ENCODE results near the gene RAP1GAP2.
"Not testable (repeated sequence)": the region's sequence is repeated elsewhere in the genome, so short reads cannot be mapped to it uniquely, and the experiment has no call there.

Gene RAP1GAP2

DNA sequence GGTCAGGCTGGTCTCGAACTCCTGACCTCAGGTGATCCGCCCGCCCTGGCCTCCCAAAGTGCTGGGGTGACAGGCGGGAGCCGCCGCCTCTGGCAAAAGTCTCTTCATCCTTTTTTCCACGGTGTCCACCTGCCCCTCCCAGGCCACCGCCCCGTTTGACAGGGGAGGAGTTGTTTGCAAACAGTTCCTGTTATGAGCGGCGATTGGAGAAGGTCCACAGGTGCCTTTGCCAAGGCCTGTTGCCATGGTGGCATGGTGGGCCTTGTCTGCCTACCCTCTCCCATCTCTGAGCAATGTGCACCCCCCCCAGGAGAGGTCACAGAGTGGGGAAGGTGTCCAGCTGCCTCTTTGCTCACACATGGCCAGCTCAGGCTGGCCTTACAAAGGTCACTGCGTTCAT, 16.0 kb upstream of the RAP1GAP2 start:
- Histone ChIP-seq H3K27ac (no peak overlapping the region), H3K4me3 (no peak overlapping the region)
- TF ChIP-seq, protein P1, sequence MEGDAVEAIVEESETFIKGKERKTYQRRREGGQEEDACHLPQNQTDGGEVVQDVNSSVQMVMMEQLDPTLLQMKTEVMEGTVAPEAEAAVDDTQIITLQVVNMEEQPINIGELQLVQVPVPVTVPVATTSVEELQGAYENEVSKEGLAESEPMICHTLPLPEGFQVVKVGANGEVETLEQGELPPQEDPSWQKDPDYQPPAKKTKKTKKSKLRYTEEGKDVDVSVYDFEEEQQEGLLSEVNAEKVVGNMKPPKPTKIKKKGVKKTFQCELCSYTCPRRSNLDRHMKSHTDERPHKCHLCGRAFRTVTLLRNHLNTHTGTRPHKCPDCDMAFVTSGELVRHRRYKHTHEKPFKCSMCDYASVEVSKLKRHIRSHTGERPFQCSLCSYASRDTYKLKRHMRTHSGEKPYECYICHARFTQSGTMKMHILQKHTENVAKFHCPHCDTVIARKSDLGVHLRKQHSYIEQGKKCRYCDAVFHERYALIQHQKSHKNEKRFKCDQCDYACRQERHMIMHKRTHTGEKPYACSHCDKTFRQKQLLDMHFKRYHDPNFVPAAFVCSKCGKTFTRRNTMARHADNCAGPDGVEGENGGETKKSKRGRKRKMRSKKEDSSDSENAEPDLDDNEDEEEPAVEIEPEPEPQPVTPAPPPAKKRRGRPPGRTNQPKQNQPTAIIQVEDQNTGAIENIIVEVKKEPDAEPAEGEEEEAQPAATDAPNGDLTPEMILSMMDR (IDR thresholded peaks at IDR 0.05) = no peak
- no peak for DNase-seq (ENCODE audit: low spot score)

DNA sequence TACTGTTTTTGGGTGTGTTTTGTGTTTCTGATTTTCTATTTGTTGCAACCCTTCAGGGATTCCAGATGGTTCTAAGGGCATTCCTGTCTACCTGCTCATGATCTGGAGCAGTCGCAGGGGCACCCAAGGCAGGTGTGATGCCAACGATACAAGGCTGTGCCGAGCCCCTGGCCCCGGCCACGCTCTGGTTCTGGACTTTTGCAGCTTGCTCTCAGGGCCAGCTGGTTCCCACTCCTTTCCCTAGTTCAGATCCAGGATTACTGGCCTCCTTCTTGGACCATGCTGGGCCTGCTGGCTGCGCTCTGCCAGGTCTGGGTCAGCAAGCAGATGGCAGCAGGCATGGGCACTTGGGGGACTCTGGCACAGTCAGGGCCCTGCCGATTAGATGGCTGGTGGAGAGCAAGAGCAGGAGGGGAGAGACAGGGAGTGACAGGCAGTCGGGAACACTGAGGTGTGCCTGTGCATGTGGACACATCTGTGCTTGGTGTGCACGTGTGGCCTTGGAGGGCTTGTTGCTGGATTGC, 15.2 kb upstream of the RAP1GAP2 start:
- no peak for DNase-seq (ENCODE audit: low spot score)
- Histone ChIP-seq H3K4me3 (no peak overlapping the region), H3K27ac (no peak overlapping the region)
- TF ChIP-seq, protein P1 (IDR thresholded peaks at IDR 0.05) = no peak

DNA sequence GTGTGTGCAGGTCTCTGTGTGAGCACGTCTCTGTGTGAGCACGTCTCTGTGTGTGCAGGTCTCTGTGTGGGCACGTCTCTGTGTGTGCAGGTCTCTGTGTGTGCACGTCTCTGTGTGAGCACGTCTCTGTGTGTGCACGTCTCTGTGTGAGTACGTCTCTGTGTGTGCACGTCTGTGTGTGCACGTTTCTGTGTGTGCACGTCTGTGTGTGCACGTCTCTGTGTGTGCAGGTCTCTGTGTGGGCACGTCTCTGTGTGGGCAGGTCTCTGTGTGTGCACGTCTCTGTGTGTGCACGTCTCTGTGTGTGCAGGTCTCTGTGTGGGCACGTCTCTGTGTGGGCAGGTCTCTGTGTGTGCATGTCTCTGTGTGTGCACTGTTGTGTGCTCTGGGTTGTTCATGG, 14.6 kb upstream of the RAP1GAP2 start:
- not testable (repeated sequence) for H3K27ac ChIP-seq; DNase-seq (ENCODE audit: low spot score); H3K4me3 ChIP-seq

DNA sequence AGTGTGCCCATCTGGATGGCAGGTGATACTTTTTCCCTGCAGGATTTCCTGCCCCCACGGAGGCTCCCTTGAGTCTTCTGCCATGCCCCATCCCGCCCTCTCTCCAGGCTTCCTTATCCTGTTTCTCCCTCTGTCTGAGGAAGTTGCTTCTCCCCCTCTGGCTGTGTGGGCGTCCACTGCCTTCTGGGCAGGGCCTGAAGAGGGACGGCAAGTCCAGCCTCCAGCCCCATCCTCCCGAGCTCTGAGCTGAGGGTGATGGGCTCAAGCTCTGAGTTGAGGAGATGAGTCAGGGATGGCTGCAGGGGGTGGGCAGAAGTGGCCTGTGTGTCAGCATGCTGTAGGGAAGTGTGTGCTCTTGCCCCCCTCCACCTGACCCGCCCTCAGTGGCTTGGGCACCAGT, 14.2 kb upstream of the RAP1GAP2 start:
- TF ChIP-seq, protein P1 (IDR thresholded peaks at IDR 0.05) = no peak
- H3K27ac ChIP-seq = no peak overlapping the region
- H3K4me3 ChIP-seq = no peak overlapping the region
- no peak for DNase-seq (ENCODE audit: low spot score)

DNA sequence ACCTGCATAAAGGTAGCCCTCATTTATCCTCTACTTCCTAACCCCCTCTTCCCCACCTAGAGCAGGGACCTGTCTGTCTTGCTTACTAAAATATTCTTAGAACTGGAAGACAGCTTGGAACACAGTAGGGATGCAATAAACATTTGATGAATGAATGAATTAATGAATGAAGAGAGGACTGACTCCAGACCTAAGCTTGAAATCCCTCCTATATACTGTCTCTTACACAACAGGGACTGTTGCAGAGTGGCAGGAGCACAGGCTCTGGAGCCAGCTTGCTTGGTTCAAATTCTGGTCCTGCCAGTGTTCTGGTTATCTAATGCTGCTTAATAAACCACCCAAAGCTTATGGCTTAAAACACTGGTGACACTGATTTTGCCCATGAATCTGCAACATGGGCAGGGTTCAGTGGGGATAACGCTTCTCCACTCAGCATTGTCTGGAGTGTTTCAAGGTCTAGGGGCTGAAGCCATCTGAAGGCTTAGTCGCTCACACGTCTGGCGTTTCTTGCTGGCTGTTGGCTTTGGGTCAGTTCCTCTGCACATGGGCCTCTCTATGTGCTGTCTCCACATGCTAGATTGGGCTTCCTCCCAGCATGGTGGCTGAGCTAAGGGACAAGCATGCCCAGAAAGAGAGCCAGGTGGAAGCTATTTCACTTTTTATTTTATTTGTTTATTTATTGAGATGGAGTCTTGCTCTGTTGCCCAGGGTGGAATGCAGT, 12.8 kb upstream of the RAP1GAP2 start:
- no peak overlapping the region for H3K27ac ChIP-seq
- TF ChIP-seq, protein P1 (IDR thresholded peaks at IDR 0.05) = no peak
- no peak for DNase-seq (ENCODE audit: low spot score)
- no peak overlapping the region for H3K4me3 ChIP-seq

DNA sequence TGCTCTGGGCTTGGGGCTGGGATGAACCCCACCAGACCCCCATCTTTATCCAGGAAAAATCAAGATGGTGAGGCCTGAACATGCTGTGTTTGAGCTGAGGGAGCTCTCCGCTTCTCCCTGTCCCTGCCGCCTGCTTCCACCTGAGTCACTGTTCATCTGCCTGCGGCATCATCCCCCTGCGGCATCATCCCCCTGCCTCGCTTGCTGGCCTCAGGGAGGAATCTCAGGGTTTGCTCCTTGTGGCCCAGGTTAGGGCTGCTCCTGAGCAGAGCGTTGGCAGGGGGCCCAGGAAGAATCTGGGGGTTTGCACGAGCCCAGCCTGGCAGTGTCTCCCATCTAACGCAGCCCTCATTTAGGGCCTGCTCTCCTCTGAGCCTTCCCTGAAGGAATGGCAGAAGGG, 11.4 kb upstream of the RAP1GAP2 start:
- no peak for DNase-seq (ENCODE audit: low spot score)

DNA sequence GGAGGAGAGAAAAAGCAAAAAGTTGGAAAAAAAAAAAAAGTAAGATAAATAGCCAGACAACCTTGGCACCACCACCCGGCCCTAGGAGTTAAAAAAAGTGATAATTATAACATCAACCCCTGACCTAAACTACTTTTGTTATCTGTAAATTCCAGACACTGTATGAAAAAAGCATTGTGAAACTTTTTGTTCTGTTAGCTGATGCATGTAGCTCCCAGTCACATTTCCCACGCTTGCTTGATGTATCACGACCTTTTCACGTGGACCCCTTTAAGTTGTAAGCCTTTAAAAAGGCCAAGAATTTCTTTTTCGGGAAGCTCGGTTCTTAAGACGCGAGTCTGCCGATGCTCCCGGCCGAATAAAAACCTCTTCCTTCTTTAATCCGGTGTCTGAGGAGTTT, 10.9 kb upstream of the RAP1GAP2 start:
- not testable (repeated sequence) for DNase-seq (ENCODE audit: low spot score); H3K4me3 ChIP-seq; H3K27ac ChIP-seq

More for the DNA sequence above, 11.4 kb upstream of the RAP1GAP2 start:
- Histone ChIP-seq H3K4me3 (no peak overlapping the region), H3K27ac (no peak overlapping the region)
- TF ChIP-seq, protein P1 (IDR thresholded peaks at IDR 0.05) = no peak

DNA sequence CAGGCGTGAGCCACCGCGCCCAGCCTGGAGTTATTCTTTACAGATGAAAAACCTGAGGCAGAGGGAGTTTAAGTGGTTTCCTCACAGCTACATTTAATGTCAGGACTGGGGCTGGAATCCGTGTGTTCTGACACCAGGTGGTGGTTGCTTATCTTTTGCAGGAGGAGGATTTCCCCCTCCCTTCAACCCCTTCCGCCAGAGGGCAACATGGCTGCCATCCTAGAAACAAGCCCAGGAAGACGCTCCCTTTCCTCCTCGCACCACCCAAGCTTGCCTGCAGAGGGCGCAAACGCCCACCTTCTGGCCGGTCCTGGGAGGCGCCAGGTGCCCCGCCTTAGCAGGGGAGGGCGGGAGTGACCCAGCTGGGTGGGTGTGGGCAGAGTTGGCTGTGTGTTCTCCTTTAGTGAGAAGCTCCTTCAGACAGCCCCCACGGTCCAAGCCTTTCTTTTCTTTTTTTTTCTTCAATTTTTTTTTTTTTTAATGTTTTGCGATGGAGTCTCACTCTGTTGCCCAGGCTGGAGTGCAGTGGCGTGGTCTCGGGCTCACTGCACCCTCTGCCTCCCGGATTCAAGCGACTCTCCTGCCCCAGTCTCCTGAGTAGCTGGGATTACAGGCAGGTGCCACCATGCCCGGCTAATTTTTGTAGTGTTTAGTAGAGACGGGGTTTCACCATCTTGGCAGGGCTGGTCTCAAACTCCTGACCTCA, 9.9 kb upstream of the RAP1GAP2 start:
- Histone ChIP-seq H3K4me3 (no peak overlapping the region), H3K27ac (no peak overlapping the region)
- no peak for DNase-seq (ENCODE audit: low spot score)
- TF ChIP-seq, protein P1 (IDR thresholded peaks at IDR 0.05) = peak; percentile 12

Data from coronary artery (tissue), 2 donors.